Femur (tissue), 1 donor: ENCODE data around the gene ZNF780B.
"Not testable (repeated sequence)": the region's sequence is repeated elsewhere in the genome, so short reads cannot be mapped to it uniquely, and the experiment has no call there.

Experiments used
- DNase-seq: peaks from one replicate; pipeline ENCODE4 v3.0.0-alpha.2; 2017

ZNF780B gene

DNA sequence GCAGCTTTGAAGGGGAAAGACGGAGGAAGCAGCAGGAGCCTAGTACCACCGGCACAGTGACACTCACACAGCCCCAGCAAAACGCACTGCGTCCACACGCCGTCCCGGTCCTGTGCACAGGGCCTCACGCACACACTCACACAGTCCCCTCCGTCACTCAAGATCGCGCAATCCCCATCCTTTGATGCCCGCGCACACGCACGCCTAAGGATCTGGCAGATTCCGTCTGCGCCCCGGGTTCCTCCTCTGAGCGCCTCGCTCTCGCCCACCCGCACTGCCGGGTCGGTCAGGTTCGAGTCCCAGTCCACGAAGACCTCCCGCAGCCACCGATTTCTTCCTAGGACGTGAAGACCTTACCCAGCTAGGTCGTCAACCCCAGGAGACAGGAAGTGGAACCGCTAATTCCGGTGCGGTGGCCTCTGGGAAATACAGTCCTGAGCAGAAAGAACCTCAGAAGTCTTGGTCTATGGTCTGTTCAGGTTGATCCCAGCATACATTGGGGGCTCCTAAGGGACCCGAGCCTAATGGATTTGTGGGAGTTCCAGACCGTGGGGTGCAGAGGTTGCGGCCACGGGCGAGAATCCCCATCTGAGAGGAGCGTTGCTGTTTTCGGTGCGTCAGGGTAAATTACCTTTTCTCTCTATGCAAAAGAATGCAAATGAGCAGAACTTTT, at the start of gene ZNF780B:
TSS of gene ZNF780B (minus strand) at position 400 of the 673 bp plus-strand sequence. CDS start 5,899 bp downstream, outside the sequence.
- DNase-seq: peak; percentile 77

DNA sequence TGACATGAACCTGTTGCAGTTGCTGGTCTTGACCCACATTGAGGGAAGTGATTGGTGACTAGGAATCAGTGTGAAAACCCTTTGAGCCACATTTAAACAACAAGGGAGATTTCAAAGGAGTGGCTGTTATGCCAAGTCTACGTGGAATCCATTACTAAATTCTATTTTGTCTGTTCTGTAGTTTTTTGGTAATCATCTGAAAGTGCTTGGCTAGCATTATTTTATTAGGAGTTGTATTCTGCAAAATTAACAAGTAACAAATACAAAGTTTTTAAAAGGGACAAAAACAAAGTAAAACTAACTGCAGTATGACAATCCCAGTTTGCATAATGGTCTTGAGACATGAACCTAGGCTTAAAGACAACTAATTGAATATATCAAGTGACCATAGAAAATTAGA, 48.7 kb upstream of the ZNF780B start:
- no peak for DNase-seq

DNA sequence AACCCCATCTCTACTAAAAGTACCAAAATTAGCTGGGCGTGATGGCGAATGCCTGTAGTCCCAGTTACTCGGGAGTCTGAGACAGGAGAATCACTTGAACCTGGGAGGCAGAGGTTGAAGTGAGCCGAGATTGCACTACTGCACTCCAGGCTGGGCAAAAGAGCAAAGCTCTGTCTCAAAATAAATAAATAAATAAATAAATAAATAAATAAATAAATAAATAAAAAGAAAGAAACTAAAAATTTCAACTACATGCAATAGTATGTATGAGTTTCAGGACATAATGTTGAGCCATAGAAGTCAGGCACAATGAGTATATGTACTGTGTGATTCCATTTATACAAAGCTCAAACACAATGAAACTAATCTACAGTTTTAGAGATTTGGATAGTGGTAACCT, 47.6 kb upstream of the ZNF780B start:
- DNase-seq: no peak

DNA sequence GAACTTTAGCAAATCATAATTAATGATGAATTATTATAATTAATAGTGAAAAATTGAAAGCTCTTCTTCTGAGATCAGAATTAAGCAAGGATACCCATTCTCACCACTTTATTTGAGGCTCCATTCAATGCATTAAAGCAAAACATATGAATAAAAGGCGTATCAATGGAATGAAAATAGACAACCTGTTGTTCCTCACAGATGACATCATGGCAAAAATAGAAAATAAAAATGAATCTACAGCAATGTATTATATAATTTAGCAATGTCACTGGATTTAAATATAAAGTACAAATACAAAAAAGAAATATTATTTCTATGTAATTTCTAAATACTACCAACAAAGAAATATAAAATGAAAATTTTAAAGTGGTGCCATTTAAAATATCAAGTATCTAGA, 45.8 kb upstream of the ZNF780B start:
- DNase-seq: no peak

GRCh38 chr19:40093416-40093815, 37.4 kb upstream of the ZNF780B start:
- no peak for DNase-seq

DNA sequence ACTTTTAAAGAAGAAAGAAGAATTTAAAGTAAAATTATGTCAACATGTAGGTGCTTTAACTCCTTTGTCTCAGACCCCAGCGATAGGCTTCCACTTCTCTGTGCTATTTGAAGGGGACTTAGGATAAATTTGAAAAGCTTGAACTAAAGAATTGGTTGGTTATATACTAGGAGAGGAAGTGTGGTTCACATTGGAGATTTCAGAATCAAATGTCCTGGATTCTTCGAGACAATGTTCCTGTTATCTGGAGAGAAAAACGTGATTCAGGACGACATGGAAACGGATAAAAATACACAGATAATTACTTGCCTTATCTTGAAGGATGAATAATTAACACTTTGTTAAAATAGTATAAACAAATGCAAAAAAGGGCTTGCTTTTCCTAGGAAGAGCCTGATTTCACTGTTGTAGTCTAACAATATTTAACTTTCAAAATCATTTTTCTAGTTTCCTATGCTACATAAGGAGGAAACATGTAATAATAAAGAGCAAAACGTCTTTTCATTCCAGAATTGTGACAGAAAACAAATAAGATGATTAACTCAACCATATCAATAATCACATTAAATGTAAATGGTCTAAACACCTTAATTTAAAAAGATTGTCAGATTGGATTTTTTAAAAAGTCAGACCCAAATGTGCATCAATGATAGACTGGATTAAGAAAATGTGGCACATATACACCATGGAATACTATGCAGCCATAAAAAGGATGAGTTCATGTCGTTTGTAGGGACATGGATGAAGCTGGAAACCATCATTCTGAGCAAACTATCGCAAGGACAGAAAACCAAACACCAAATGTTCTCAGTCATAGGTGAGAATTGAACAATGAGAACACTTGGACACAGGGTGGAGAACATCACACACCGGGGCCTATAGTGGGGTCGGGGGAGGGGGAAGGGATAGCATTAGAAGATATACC, 35.4 kb upstream of the ZNF780B start:
- DNase-seq: no peak

DNA sequence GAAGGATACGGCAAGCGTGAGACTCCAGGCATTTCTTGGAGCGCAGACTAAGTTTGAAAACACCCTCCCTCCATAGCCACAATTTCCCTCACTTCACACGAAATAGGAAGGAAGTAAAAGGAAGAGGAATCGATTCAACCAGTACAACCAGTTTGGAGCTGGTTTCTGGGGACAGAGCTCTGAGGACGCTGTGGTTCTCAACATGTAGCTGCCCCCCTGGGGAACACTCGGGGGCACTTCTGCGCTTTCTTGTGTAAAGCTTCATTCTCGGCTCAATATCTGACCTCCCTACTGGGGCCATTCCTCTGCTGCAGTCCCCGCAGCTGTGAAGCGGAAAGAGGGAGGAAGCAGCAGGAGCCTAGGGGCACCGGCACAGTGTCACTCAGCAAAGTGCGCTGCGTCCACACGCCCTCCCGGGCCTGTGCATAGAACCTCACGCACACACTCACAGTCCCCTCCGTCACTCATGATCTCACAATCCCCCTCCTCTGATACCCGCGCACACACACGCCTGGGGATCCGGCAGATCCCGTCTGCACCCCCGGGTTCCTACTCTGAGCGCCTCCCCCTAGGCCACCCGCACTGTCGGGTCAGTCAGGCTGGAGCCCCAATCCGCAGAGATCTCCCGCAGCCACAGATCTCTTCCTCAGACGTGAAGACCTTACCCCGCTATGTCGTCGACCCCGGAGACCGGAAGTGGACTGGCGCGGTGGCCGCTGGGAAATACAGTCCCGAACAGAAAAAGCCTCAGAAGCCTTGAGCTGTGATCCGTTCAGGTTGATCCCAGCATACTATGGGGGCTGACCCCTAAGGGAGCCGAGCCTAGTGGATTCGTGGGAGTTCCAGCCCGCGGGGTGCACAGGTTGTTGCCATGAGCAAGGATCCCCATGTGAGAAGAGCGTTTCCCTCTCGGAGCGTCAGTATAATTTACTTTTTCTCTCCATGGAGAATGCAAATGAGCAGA, 34.5 kb upstream of the ZNF780B start, which contains the start of gene ZNF780A:
TSS of gene ZNF780A (minus strand) at position 703 of the 964 bp plus-strand sequence. CDS start 6,190 bp downstream, outside the sequence.
- DNase-seq: peak; percentile 88

GRCh38 chr19:40089462-40089861, 33.4 kb upstream of the ZNF780B start:
- DNase-seq: no peak

- DNase-seq: no peak
These were observed 32.4 kb upstream of the ZNF780B start for GRCh38 chr19:40088299-40089047.

DNA sequence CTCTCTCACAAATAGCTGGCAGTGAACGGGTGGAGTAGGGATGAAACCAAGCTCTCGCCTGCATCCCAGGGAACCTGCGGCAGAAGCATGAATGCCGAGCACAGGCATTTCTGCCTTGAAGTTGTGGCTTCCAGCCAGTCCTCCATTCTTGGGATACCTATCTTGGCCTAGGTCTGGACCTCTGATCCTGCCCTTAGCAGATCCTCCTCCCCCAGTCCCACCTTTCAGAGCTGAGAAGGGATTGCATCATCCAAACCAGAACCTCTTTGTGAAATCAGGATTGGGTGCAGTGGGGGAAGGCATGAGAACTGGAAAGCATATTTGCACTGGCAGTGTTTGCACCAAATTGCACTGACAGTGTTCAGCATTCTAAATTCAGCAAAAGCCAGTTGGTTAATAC, 28.9 kb upstream of the ZNF780B start:
- no peak for DNase-seq

- DNase-seq: no peak
These were observed 25.4 kb upstream of the ZNF780B start for GRCh38 chr19:40081411-40081810.

DNA sequence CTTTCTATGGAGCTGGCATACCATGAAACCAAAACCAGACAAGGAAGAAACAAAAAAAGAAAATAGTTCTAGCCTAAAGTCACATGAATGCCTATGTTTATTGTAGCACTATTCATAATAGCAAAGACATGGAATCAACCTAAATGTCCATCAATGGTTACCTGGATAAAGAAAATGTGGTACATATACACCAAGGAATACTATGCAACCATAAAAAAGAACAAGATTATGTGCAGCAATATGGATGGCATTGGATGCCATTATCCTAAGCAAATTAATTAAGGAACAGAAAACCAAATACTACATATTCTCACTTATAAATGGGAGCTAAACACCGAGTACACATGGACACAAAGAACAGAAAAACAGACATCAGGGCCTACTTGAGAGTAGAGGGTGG, 24.3 kb upstream of the ZNF780B start:
- DNase-seq: no peak

DNA sequence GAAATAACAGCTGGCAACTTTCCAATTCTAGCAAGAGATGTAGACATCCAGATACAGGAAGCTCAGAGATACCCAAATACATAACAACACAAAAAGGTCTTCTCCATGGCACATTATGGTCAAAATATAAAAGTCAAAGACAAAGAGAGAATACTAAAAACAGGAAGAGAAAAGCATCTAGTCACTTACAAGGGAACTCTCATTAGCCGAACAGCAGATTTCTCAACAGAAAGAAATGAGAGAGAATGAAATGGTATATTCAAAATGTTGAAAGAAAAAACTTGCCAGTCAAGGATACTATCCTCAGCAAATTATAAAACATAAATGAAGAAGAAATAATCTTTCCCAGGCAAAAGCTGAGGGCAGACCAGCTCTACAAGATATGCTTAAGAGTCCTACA, 22.3 kb upstream of the ZNF780B start:
- DNase-seq: no peak

GRCh38 chr19:40070058-40070457, 14.0 kb upstream of the ZNF780B start:
- DNase-seq: no peak

GRCh38 chr19:40059624-40060023, 3.6 kb upstream of the ZNF780B start:
- no peak for DNase-seq

- no peak for DNase-seq
These were observed 1.1 kb upstream of the ZNF780B start for GRCh38 chr19:40057166-40057565.

- DNase-seq: no peak
These were observed 474 bp upstream of the ZNF780B start for GRCh38 chr19:40056505-40056904.

GRCh38 chr19:40055049-40055448, 982 bp downstream of the ZNF780B start:
- DNase-seq: no peak

DNA sequence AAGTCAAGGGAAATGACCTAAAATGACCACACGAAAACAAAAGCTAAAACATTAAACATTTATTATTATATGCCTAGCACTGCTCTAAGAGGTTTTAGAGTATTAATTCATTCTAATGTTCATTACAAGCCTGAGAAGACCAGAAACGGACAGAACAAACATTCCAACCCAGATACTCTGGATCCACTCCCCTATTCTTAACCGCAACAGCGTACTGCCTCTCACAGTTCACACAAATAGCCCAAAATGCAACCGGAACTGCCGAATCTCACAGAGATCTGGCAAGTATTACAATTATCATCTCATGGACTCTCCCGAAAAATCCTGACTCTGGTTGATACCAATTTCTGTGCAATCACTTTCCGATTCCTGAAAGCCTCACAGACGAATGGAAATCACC, 1.4 kb downstream of the ZNF780B start:
- no peak for DNase-seq

- DNase-seq: no peak
These were observed 2.5 kb downstream of the ZNF780B start for GRCh38 chr19:40053491-40053890.

DNA sequence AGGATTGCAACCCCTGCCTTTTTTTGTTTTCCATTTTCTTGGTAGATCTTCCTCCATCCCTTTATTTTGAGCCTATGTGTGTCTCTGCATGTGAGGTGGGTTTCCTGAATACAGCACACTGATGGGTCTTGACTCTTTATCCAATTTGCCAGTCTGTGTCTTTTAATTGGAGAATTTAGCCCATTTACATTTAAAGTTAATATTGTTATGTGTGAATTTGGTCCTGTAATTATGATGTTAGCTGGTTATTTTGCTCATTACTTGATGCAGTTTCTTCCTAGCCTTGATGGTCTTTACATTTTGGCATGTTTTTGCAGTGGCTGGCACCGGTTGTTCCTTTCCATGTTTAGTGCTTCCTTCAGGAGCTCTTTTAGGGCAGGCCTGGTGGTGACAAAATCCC, 14.3 kb downstream of the ZNF780B start:
- DNase-seq: not testable (repeated sequence)

DNA sequence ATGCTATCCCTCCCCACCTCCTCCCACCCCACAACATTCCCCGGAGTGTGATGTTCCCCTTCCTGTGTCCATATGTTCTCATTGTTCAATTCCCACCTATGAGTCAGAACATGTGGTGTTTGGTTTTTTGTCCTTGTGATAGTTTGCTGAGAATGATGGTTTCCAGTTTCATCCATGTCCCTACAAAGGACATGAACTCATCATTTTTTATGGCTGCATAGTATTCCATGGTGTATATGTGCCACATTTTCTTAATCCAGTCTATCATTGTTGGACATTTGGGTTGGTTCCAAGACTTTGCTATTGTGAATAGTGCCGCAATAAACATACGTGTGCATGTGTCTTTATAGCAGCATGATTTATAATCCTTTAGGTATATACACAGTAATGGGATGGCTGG, 18.0 kb downstream of the ZNF780B start:
- not testable (repeated sequence) for DNase-seq
